ENCODE results near the gene SLC25A52.

DNA sequence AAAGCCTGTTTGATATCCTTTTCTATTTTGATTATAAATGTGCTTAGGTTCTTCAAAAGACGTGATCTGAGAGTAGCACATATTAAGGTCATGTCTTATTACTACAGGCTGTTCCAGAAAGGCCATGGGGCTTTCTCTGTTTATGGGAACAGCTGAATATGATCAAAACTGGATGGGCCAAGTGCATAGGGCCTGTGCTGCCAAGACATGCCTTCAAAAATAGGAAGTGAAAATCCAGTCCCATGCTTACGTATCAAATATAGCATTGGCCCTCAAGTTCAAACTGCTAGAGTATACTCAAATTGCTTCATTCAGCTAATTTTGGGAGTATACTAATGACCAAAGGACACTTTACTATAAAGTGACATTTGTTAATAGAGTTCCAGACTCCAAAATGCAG lies 24.1 kb downstream of the SLC25A52 start:
- TF ChIP-seq EZH2 (IDR thresholded peaks at IDR 0.05; ENCODE audit: insufficient read depth, low read length), result no peak
- TF ChIP-seq, protein P1, sequence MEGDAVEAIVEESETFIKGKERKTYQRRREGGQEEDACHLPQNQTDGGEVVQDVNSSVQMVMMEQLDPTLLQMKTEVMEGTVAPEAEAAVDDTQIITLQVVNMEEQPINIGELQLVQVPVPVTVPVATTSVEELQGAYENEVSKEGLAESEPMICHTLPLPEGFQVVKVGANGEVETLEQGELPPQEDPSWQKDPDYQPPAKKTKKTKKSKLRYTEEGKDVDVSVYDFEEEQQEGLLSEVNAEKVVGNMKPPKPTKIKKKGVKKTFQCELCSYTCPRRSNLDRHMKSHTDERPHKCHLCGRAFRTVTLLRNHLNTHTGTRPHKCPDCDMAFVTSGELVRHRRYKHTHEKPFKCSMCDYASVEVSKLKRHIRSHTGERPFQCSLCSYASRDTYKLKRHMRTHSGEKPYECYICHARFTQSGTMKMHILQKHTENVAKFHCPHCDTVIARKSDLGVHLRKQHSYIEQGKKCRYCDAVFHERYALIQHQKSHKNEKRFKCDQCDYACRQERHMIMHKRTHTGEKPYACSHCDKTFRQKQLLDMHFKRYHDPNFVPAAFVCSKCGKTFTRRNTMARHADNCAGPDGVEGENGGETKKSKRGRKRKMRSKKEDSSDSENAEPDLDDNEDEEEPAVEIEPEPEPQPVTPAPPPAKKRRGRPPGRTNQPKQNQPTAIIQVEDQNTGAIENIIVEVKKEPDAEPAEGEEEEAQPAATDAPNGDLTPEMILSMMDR (IDR thresholded peaks at IDR 0.05; ENCODE audit: insufficient read depth, low read depth, low read length), result no peak
